RWPE1 (cell line): ENCODE measurements around the gene DDB1.
A peak's percentile ranks its signal among the peaks of the same experiment; 100 is the strongest.

Source experiments
- CTCF ChIA-PET: fragments of 350-600 bp; sonication (Branson Sonifier 250); formaldehyde crosslinking; extraction: SDS; loops from one replicate; lab custom pipeline; 2021; lab: Yijun Ruan, JAX
- POLR2A ChIA-PET: fragments of 400-600 bp; formaldehyde crosslinking; extraction: SDS; loops from one replicate; lab custom pipeline; 2020; ENCODE audit warnings: antibody characterized with exemption; ENCODE audit not compliant: low non-redundant PET; lab: Yijun Ruan, JAX
- DNase-seq: peaks from one replicate; pipeline ENCODE4 v3.0.0; 2012; ENCODE audit warnings: low spot score
- H3K27ac ChIP-seq: fragments of 450-650 bp; 2 replicates; pipeline ENCODE4 v1.5.1; 2017
- CTCF ChIP-seq: fragments of 450-650 bp; conservative IDR thresholded peaks from 2 replicates; pipeline ENCODE4 v1.5.1; 2017; ENCODE audit warnings: low read depth, mild to moderate bottlenecking

The DDB1 gene

DNA sequence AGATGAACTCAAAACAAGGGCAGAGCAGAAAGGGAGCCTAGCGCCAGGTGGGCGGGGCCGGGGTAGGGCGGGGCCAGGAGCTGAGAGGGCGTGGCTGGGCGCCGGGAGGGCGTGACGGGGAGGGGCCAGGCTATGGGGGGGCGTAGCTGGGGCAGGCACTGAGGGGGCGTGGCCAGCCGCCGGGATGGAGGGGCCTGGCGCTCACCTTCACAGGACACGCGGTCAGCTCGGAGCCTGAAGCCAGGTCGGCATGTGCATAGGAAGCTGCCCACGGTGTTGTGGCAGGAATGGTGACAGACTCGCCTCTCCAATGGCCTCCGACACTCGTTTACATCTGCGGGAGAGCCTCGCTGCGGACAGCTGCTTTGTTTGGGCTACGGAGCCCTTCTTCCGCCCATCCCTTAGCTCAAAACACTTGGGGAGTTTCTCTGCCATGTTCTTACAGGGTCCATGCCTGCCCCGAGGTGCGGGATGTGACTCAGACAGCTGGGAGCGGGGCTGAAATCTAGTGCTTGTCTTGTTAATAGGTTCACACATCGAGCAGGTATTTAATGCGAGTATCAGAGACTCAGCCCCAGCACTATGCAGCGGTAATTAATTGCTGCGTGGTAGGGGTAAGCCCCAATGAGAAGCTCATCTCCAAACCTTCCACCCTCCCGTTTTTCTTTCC is 51.2 kb downstream of the DDB1 start:
- ChIA-PET POLR2A (interaction anchor here (0.6 kb wide), 1 partner anchor 16 kb away, joined by 6 read pairs; no protein-coding TSS in a partner anchor), CTCF (interaction anchor here (0.7 kb wide), 2 partner anchors 13 to 23 kb away, joined by 3 to 5 read pairs; no protein-coding TSS in a partner anchor)
- peak; percentile 82 for DNase-seq
- TF ChIP-seq CTCF = no peak
- H3K27ac ChIP-seq = no peak overlapping the region

DNA sequence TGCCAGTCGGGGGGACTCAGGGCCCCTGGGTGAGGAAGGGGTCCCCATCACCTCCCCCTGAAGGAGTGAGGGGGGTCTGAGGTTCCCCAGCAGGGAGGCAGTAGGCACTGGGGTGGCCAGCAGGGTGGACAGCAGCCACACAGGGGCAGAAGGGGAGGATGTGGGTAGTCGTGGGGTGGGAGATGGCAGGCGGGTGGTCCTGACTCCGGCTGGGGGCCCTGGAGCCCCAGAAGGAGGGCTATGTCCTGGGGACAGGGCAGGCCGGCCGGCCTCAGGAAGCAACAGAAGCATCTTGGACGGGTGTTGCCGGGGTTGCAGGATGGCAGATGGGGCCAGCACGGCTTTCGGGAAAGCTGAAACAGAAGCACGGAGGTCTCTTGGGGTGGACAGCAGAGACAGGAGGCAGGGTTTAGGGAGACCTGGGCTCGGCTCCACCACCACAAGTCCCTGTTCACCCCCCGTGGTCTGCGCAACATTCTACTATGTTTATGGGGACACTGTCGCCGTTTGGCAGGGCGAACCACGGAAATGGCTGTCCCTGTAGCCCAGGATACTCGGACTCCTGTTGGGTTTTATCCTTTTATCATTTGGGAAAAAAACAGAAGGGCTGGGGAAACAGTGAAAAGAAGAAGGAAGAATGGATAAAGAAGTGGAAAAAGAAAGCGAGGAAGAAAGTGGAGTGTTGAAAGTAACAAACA is 51.9 kb downstream of the DDB1 start:
- no peak for TF ChIP-seq CTCF
- POLR2A ChIA-PET = interaction anchor here (0.6 kb wide), 1 partner anchor 17 kb away, joined by 6 read pairs; no protein-coding TSS in a partner anchor
- CTCF ChIA-PET = interaction anchor here (0.7 kb wide), 1 partner anchor 24 kb away, joined by 5 read pairs; no protein-coding TSS in a partner anchor
- no peak for DNase-seq
- no peak overlapping the region for H3K27ac ChIP-seq

DNA sequence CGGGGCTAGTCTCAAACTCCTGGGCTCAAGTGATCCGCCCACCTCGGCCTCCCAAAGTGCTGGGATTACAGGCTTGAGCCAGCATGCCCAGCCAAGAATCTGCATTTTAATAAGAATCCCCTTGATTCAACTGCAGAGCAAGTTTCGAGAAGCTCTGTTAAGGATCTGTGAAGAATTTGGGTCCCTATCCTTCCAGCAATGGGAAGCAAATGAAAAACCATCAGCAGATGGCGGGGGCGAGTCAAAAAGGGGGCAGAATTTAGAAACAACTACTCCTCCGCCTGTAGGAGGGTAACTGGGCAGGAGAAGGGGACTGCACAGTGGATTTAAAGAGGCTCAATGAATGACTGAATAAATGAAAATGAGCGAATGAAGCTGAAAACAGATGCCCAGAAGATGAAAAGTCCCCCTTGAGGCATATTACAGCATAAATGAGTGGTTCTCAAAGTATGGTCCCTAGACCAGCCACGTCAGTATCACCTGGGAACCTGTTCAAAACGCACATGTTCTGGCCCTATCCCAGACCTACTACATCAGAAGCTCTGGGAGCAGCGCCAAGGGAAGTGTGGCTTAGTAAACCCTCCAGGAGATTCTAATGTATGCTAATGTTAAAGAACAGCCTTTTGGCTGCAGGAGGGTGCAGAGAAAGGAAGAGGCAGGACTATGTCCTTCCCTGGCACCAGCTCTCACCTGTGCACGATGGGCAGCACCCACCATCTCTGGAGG is 52.8 kb downstream of the DDB1 start:
- H3K27ac ChIP-seq = no peak overlapping the region
- no peak for TF ChIP-seq CTCF
- peak; percentile 58 for DNase-seq
- ChIA-PET POLR2A (no interaction called here), CTCF (interaction anchor here (0.6 to 0.7 kb wide), 2 partner anchors 132 to 303 kb away, joined by 4 to 6 read pairs; no protein-coding TSS in a partner anchor)

DNA sequence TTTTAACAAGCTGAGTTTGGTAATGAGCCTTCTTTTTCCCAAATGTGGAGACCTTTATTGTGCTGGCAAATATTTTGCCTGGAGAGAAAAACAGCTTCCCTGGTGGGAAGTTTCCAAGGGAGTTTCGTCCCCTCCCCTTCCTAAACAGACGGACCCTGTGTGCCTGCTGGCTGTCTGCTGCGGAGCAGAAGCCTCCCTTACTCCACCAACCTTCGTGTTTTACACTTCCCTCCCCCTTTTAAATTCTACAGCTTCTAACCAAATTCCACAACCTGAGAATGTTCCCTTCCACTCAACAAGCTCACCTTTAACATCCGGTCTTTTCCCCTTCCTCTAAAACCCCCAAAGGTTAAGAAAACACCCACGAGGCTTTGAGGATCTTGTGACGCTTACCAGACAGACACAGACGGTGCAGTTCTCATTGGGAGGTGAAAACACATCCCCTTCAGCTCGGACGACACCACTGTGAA is 54.9 kb downstream of the DDB1 start:
- no peak overlapping the region for H3K27ac ChIP-seq
- POLR2A ChIA-PET = interaction anchor here (0.6 kb wide), 1 partner anchor 26 kb away, joined by 3 read pairs; no protein-coding TSS in a partner anchor
- TF ChIP-seq CTCF = no peak
- no peak for DNase-seq
- CTCF ChIA-PET = no interaction called here

DNA sequence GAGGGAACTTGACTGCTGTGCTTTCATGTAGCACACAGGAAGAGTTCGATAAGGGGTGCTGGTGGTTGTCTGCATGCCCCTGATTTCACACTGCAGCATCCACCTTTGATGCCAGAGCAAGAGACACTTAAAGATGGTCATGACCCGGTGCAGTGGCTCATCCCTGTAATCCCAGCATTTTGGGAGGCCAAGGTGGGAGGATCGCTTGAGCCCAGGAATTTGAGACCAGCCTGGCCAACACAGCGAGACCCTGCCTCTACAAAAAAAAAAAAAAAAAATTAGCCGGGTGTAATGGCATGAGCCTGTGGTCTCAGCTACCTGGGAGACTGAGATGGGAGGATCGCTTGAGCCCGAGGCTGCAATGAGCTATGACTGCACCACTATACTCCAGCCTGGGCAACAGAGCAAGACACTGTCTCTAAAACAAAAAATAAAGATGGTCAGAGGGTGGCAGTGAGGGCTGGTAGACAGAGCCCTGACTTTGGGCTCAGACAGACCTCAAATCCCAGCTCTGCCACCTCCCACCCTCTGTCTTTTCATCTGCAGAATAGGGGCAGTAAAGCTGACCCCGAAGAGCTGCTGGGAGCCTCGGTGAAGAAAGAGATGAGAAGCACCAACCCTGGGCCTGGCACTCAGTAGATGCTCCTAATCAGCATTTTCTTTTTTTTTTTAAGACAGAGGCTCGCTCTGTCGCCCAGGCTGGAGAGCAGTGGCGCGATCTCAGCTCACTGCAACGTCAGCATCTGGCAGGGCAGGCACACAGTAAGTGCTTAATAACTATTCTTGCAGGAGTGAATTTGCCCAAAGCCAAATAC is 55.5 kb downstream of the DDB1 start:
- no peak for TF ChIP-seq CTCF
- ChIA-PET CTCF (interaction anchor here (0.6 kb wide), 1 partner anchor 136 kb away, joined by 5 read pairs; no protein-coding TSS in a partner anchor), POLR2A (no interaction called here)
- no peak overlapping the region for H3K27ac ChIP-seq
- DNase-seq = no peak
